Neural progenitor cell (in vitro differentiated cells): Measurements from ENCODE around the gene EXD3. TPM values are rescaled to one million over a fixed set of nuclear protein-coding genes. Genes with fewer than 3 reads are reported as not detected.
"Not testable (repeated sequence)": the region's sequence is repeated elsewhere in the genome, so short reads cannot be mapped to it uniquely, and the experiment has no call there.

Experiments
- DNase-seq: peaks from one replicate; pipeline ENCODE4 v3.0.0-alpha.2; 2016; ENCODE audit warnings: low spot score
- H2AFZ ChIP-seq: fragments of 200-600 bp; sonication (generic); replicated peaks from 2 replicates; pipeline ENCODE4 v1.6.1; 2016; ENCODE audit warnings: antibody characterized with exemption
- H3F3A ChIP-seq: fragments of 200-600 bp; sonication (generic); 2 replicates; pipeline ENCODE4 v1.6.1; 2016; ENCODE audit warnings: antibody characterized with exemption, low read depth
- H3K27ac ChIP-seq: fragments of 200-600 bp; sonication (generic); 2 replicates; pipeline ENCODE4 v1.5.1; 2016; ENCODE audit warnings: mild to moderate bottlenecking
- H3K27me3 ChIP-seq: fragments of 200-600 bp; sonication (generic); 2 replicates; pipeline ENCODE4 v1.6.1; 2016; ENCODE audit warnings: mild to moderate bottlenecking, moderate library complexity
- H3K36me3 ChIP-seq: fragments of 200-600 bp; sonication (generic); 2 replicates; pipeline ENCODE4 v1.5.1; 2016
- H3K4me1 ChIP-seq: fragments of 200-600 bp; sonication (generic); 2 replicates; pipeline ENCODE4 v1.6.1; 2016; ENCODE audit warnings: mixed run types
- H3K4me2 ChIP-seq: fragments of 200-600 bp; sonication (generic); 2 replicates; pipeline ENCODE4 v1.6.1; 2016
- H3K4me3 ChIP-seq: fragments of 200-600 bp; sonication (generic); 2 replicates; pipeline ENCODE4 v1.5.1; 2016
- H3K79me2 ChIP-seq: fragments of 200-600 bp; sonication (generic); 2 replicates; pipeline ENCODE4 v1.6.1; 2016; ENCODE audit warnings: low read depth
- H3K9ac ChIP-seq: fragments of 200-600 bp; sonication (generic); 2 replicates; pipeline ENCODE4 v1.6.1; 2016
- H3K9me3 ChIP-seq: fragments of 200-600 bp; sonication (generic); 2 replicates; pipeline ENCODE4 v1.5.1; 2016; ENCODE audit warnings: low read depth
- H4K20me1 ChIP-seq: fragments of 200-600 bp; sonication (generic); 2 replicates; pipeline ENCODE4 v1.6.1; 2016; ENCODE audit warnings: low read depth
- H3K27ac Mint-ChIP-seq: 3 replicates; pipeline ENCODE4 v1.8.0; 2021; ENCODE audit warnings: mixed read lengths
- H3K27me3 Mint-ChIP-seq: 2 replicates; pipeline ENCODE4 v1.8.0; 2022; ENCODE audit warnings: low read depth, mild to moderate bottlenecking, inconsistent platforms, moderate library complexity, mixed read lengths; ENCODE audit not compliant: insufficient read depth
- H3K36me3 Mint-ChIP-seq: 3 replicates; pipeline ENCODE4 v1.8.0; 2021; ENCODE audit warnings: mixed read lengths
- H3K4me1 Mint-ChIP-seq: 3 replicates; pipeline ENCODE4 v1.8.0; 2021; ENCODE audit warnings: mixed read lengths
- H3K4me3 Mint-ChIP-seq: 3 replicates; pipeline ENCODE4 v1.8.0; 2021; ENCODE audit warnings: mild to moderate bottlenecking, moderate library complexity, mixed read lengths
- H3K9me3 Mint-ChIP-seq: 3 replicates; pipeline ENCODE4 v1.8.0; 2020; ENCODE audit warnings: mixed read lengths
- EZH2 ChIP-seq: fragments of 200-600 bp; sonication (generic); IDR thresholded peaks from 2 replicates; pipeline ENCODE4 v1.6.1; 2017; ENCODE audit warnings: antibody characterized with exemption, mild to moderate bottlenecking, moderate library complexity
- EZH2phosphoT487 ChIP-seq: fragments of 200-600 bp; sonication (generic); IDR thresholded peaks from 2 replicates; pipeline ENCODE4 v1.6.1; 2017; ENCODE audit warnings: antibody characterized with exemption
- total RNA-seq: library from RNA; depleted of rRNA; stranded (reverse); fragments of >200 nt; gene quantifications from 2 replicates; pipeline ENCODE4 v1.2.3, GENCODE V29; 2015; ENCODE audit warnings: low replicate concordance
- TF ChIP-seq, protein P1 (sequence below): fragments of 200-600 bp; sonication (generic); IDR thresholded peaks from 2 replicates; pipeline ENCODE4 v1.5.1; 2017; ENCODE audit warnings: antibody characterized with exemption, mild to moderate bottlenecking

The EXD3 gene
- total RNA-seq, 1 donor from 2014 or later = 4.7 TPM

GRCh38 chr9:137467161-137467581 is 44.2 kb upstream of the EXD3 start:
- no peaks in the 10 kb centered on the region for H3K9me3 ChIP-seq
- no peaks in the 10 kb centered on the region for H4K20me1 ChIP-seq
- no peaks in the 10 kb centered on the region for H3K27me3 Mint-ChIP-seq
- H3K4me2 ChIP-seq = no peak overlapping the region
- no peaks in the 10 kb centered on the region for H3F3A ChIP-seq
- no peaks in the 10 kb centered on the region for H3K4me1 ChIP-seq
- H3K9me3 Mint-ChIP-seq = peaks cover 2% of the 10 kb centered on the region
- no peak overlapping the region for H3K4me3 Mint-ChIP-seq
- no peak overlapping the region for H3K4me3 ChIP-seq
- H3K27me3 ChIP-seq = peaks cover 13% of the 10 kb centered on the region
- H3K27ac ChIP-seq = no peak overlapping the region
- DNase-seq = no peak
- H3K9ac ChIP-seq = no peak overlapping the region
- no peaks in the 10 kb centered on the region for H3K79me2 ChIP-seq
- no peak overlapping the region for H2AFZ ChIP-seq
- no peak overlapping the region for H3K27ac Mint-ChIP-seq
- H3K36me3 Mint-ChIP-seq = no peaks in the 10 kb centered on the region
- TF ChIP-seq EZH2 (no peak), EZH2phosphoT487 (no peak)
- TF ChIP-seq, protein P1, sequence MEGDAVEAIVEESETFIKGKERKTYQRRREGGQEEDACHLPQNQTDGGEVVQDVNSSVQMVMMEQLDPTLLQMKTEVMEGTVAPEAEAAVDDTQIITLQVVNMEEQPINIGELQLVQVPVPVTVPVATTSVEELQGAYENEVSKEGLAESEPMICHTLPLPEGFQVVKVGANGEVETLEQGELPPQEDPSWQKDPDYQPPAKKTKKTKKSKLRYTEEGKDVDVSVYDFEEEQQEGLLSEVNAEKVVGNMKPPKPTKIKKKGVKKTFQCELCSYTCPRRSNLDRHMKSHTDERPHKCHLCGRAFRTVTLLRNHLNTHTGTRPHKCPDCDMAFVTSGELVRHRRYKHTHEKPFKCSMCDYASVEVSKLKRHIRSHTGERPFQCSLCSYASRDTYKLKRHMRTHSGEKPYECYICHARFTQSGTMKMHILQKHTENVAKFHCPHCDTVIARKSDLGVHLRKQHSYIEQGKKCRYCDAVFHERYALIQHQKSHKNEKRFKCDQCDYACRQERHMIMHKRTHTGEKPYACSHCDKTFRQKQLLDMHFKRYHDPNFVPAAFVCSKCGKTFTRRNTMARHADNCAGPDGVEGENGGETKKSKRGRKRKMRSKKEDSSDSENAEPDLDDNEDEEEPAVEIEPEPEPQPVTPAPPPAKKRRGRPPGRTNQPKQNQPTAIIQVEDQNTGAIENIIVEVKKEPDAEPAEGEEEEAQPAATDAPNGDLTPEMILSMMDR = no peak
- no peaks in the 10 kb centered on the region for H3K4me1 Mint-ChIP-seq
- H3K36me3 ChIP-seq = no peaks in the 10 kb centered on the region

DNA sequence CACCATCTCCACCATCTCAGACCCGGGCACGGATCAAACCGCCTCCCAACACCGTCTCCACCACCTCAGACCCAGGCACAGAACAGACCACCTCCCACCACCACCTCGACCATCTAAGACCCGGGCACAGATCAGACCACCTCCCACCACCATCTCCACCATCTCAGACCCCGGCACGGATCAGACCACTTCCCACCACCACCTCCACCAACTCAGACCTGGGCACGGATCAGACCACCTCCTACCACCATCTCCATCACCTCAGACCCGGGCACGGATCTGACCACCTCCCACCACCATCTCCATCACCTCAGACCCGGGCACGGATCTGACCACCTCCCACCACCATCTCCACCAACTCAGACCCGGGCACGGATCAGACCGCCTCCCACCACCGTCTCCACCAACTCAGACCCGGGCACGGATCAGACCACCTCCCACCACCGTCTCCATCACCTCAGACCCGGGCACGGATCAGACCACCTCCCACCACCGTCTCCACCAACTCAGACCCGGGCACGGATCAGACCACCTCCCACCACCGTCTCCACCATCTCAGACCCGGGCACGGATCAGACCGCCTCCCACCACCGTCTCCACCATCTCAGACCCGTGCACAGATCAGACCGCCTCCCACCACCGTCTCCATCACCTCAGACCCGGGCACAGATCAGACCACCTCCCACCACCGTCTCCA is 43.6 kb upstream of the EXD3 start:
- H3K79me2 ChIP-seq, H3F3A ChIP-seq, DNase-seq, H3K36me3 Mint-ChIP-seq, H3K9ac ChIP-seq, H3K9me3 ChIP-seq, H2AFZ ChIP-seq, H3K4me1 ChIP-seq, H3K9me3 Mint-ChIP-seq, H3K27ac ChIP-seq, H3K4me2 ChIP-seq, H3K4me1 Mint-ChIP-seq, H3K27me3 Mint-ChIP-seq, H4K20me1 ChIP-seq, H3K4me3 ChIP-seq, H3K36me3 ChIP-seq: not testable (repeated sequence)
- peaks cover 19% of the 10 kb centered on the region for H3K27me3 ChIP-seq
- Mint-ChIP-seq H3K27ac (peak overlapping the region; percentile 73), H3K4me3 (peak overlapping the region; percentile 10)

- Mint-ChIP-seq H3K4me3 (peak overlapping the region; percentile 10), H3K27me3 (no peaks in the 10 kb centered on the region), H3K9me3 (peaks cover 2% of the 10 kb centered on the region), H3K36me3 (no peaks in the 10 kb centered on the region), H3K27ac (peak overlapping the region; percentile 73), H3K4me1 (no peaks in the 10 kb centered on the region)
- H3K27ac ChIP-seq = no peak overlapping the region
- H3K4me3 ChIP-seq = no peak overlapping the region
- H3F3A ChIP-seq = no peaks in the 10 kb centered on the region
- no peak for DNase-seq
- H3K36me3 ChIP-seq = no peaks in the 10 kb centered on the region
- peaks cover 26% of the 10 kb centered on the region for H3K27me3 ChIP-seq
- H3K9me3 ChIP-seq = no peaks in the 10 kb centered on the region
- H4K20me1 ChIP-seq = no peaks in the 10 kb centered on the region
- no peak overlapping the region for H3K4me2 ChIP-seq
- H3K79me2 ChIP-seq = no peaks in the 10 kb centered on the region
- TF ChIP-seq, protein P1 = no peak
- TF ChIP-seq EZH2 (no peak), EZH2phosphoT487 (no peak)
- H3K9ac ChIP-seq = no peak overlapping the region
- no peaks in the 10 kb centered on the region for H3K4me1 ChIP-seq
- no peak overlapping the region for H2AFZ ChIP-seq
Observed at GRCh38 chr9:137465720-137466388, 42.9 kb upstream of the EXD3 start.
